ENCODE results near the gene CMTM1. TPM values are rescaled to one million over a fixed set of nuclear protein-coding genes. Genes with fewer than 3 reads are reported as not detected.

Gene CMTM1
- total RNA-seq, 1 donor from 2014 or later: 8.8 TPM

- no peaks in the 10 kb centered on the region for H3K27me3 Mint-ChIP-seq
- H3K9me3 Mint-ChIP-seq (ENCODE audit: low read depth): no peaks in the 10 kb centered on the region
- no peak overlapping the region for H3K27ac Mint-ChIP-seq
- no peak for TF ChIP-seq CTCF (IDR thresholded peaks at IDR 0.05; ENCODE audit: unreplicated experiment)
- H3K4me3 Mint-ChIP-seq (ENCODE audit: low read depth): no peak overlapping the region
- H3K4me1 Mint-ChIP-seq (ENCODE audit: low read depth): peaks cover 15% of the 10 kb centered on the region
- H3K36me3 Mint-ChIP-seq (ENCODE audit: insufficient read depth): peaks cover 16% of the 10 kb centered on the region
- DNase-seq (ENCODE audit: low spot score, unreplicated experiment): no peak
These were observed 22.1 kb upstream of the CMTM1 start for GRCh38 chr16:66544016-66544757.

- H3K27ac Mint-ChIP-seq: peak overlapping the region; percentile 60
- no peak for TF ChIP-seq CTCF (IDR thresholded peaks at IDR 0.05; ENCODE audit: unreplicated experiment)
- no peaks in the 10 kb centered on the region for H3K9me3 Mint-ChIP-seq (ENCODE audit: low read depth)
- H3K36me3 Mint-ChIP-seq (ENCODE audit: insufficient read depth): peaks cover 11% of the 10 kb centered on the region
- peaks cover 17% of the 10 kb centered on the region for H3K4me1 Mint-ChIP-seq (ENCODE audit: low read depth)
- H3K27me3 Mint-ChIP-seq: no peaks in the 10 kb centered on the region
- DNase-seq (ENCODE audit: low spot score, unreplicated experiment): no peak
- no peak overlapping the region for H3K4me3 Mint-ChIP-seq (ENCODE audit: low read depth)
These were observed 18.9 kb upstream of the CMTM1 start for GRCh38 chr16:66547101-66547989.

- peak overlapping the region; percentile 71 for H3K4me3 Mint-ChIP-seq (ENCODE audit: low read depth)
- H3K36me3 Mint-ChIP-seq (ENCODE audit: insufficient read depth): peaks cover 11% of the 10 kb centered on the region
- no peaks in the 10 kb centered on the region for H3K9me3 Mint-ChIP-seq (ENCODE audit: low read depth)
- no peak overlapping the region for H3K27ac Mint-ChIP-seq
- H3K4me1 Mint-ChIP-seq (ENCODE audit: low read depth): peaks cover 19% of the 10 kb centered on the region
- no peak for DNase-seq (ENCODE audit: low spot score, unreplicated experiment)
- no peak for TF ChIP-seq CTCF (IDR thresholded peaks at IDR 0.05; ENCODE audit: unreplicated experiment)
- no peaks in the 10 kb centered on the region for H3K27me3 Mint-ChIP-seq
These were observed 18.2 kb upstream of the CMTM1 start for GRCh38 chr16:66548068-66548467.

DNA sequence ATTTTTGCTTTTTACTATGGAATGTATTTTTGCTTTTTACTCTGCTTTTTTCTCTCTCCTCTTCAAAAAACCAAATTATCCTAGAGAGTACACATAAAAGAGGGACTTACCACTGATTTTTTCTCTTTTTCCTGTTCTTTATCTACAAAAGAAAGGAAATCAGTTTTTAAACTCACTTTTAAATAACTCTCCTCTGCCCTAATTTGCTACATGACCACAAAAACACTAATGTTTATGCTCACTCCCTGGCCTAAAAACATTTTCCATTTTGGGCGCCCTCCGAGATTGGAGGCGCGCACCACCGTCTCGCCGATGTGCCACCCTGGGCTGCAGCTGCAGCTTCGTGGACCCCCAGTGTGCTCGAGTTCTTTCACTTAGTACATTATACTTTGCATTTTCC lies 17.4 kb upstream of the CMTM1 start:
- no peak for DNase-seq (ENCODE audit: low spot score, unreplicated experiment)
- Mint-ChIP-seq H3K27ac (peak overlapping the region; percentile 86), H3K4me1 (ENCODE audit: low read depth) (peaks cover 23% of the 10 kb centered on the region), H3K27me3 (no peaks in the 10 kb centered on the region), H3K4me3 (ENCODE audit: low read depth) (peak overlapping the region; percentile 71), H3K9me3 (ENCODE audit: low read depth) (no peaks in the 10 kb centered on the region), H3K36me3 (ENCODE audit: insufficient read depth) (peaks cover 13% of the 10 kb centered on the region)
- no peak for TF ChIP-seq CTCF (IDR thresholded peaks at IDR 0.05; ENCODE audit: unreplicated experiment)

DNA sequence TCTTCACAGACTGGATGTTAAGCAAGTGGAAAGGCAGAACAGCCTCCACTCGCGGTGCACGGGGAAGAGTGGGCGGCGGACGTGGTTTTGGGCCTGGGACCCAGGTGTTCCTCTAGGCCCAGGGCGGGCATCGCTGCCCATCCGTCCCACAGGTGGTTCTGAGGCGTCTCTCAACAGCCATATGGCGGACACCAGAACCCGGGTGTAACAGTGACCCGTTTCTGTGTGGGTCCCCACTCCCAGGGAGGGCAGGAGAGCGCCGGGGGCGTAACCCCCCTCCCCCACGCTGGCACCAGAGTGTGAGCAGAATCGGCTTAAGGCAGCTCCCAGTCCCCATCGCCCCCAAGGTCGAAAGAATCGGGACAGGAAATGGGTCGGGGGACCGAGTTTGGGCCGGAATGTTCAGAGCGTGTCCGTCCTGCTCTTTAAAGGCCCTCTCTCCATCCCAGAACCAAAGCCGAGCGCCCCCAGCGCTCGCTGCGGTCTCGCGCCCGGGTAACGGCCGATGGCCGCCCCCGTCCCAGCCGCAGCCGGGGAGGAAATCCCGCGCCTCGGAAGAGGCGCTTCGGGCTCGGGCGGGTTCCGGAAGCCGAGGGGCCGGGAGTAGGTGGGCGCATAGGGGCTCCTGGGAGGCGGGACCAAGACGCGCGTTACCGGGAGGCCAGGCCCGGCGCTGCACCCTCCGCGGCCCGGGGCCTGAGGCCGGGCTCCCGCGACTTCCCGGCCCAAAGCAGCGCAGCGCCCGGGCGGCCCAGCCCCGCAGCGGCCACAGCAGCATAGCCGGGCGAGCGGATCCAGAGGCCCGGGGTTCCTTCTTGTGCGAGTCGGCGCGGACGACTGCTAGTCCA lies 16.7 kb upstream of the CMTM1 start, which contains the start of gene TK2:
Gene TK2 (minus strand): TSS at position 839 of the 848 bp plus-strand sequence. CDS start 61 bp downstream, at position 778.
- H3K9me3 Mint-ChIP-seq (ENCODE audit: low read depth): no peaks in the 10 kb centered on the region
- DNase-seq (ENCODE audit: low spot score, unreplicated experiment): peak; percentile 46
- peak; percentile 29 for TF ChIP-seq CTCF (IDR thresholded peaks at IDR 0.05; ENCODE audit: unreplicated experiment)
- no peaks in the 10 kb centered on the region for H3K27me3 Mint-ChIP-seq
- peak within 1 kb of the TSS; percentile 94 for H3K27ac Mint-ChIP-seq
- peaks cover 23% of the 10 kb centered on the region for H3K4me1 Mint-ChIP-seq (ENCODE audit: low read depth)
- H3K36me3 Mint-ChIP-seq (ENCODE audit: insufficient read depth): peaks cover 10% of the 10 kb centered on the region
- peak within 1 kb of the TSS; percentile 74 for H3K4me3 Mint-ChIP-seq (ENCODE audit: low read depth)
